CD4-positive, alpha-beta T cell treated with Interleukin-6 at 100 ng/mL for 8 hours (primary cell): Measurements from ENCODE around the gene ZBTB9.
A peak's percentile ranks its signal among the peaks of the same experiment; 100 is the strongest.

ENCODE experiments used
- DNase-seq: peaks from one replicate; pipeline ENCODE4 v3.0.0-alpha.2; 2020; ENCODE audit warnings: mixed read lengths, low spot score

ZBTB9 gene

DNA sequence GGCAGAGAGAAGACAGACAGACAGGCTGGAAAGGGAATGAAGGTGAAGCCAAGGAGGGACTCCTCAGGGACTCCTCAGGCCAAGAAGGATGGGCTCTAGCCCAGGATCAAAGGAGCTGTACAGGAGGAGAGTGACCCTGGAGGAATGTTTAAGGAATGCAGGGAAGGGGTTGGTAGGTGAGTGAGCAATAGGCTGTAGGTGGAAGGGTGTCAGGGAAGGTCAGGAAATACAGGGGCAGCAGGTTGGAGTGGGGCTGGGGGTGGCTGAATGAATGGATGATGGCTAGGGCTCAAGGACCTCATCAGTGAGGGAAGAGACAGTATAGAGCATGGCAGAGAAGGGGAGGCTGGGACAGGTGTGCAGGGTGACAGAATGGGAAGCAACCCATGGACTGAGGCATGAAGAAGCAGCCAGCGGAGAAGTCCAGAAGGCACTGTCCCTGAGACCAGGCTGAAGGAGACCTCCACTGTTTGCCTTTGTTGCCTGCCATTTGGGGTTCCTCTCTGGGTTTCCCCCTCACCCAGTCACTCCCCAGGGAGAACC lies 21.3 kb upstream of the ZBTB9 start:
- DNase-seq: no peak

- no peak for DNase-seq
Observed at GRCh38 chr6:33433544-33434191, 20.7 kb upstream of the ZBTB9 start.

- DNase-seq: no peak
Observed at GRCh38 chr6:33434961-33435360, 19.4 kb upstream of the ZBTB9 start.

- no peak for DNase-seq
Observed at GRCh38 chr6:33437666-33438065, 16.7 kb upstream of the ZBTB9 start.

DNA sequence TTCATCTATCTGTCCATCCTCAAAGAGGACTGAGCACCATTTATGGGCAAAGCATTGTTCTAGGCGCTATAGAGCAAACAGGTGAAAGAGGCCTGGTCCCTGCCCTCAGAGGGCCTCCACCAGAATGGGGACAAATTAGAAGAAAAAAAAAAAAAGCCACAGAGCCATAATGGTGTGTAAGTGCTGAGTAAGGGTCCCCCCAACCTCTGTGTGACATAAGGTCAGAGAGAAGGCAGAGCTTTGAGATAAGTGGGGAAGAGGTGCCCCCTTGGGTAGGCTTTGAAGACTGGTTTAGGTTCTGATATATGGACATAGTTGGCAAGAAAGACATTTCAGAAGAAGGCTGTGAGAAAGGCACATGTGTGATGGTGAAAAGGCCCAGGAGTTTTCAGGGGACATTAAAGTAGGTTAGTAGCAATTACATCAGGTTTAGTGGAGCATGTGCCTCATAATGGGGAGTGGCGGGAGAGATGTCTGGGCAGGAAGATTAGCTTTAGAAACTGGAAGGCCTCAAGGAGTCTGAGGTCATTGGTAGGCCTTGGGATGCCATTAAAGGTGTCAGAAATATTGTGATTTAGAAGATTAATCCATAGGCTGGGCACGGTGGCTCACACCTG lies 15.3 kb upstream of the ZBTB9 start:
- DNase-seq: no peak

GRCh38 chr6:33439956-33440648 lies 14.3 kb upstream of the ZBTB9 start:
- DNase-seq: no peak

GRCh38 chr6:33440649-33441309 lies 13.6 kb upstream of the ZBTB9 start:
- no peak for DNase-seq

GRCh38 chr6:33441457-33441856 lies 12.9 kb upstream of the ZBTB9 start:
- DNase-seq: no peak

- DNase-seq: no peak
Observed at GRCh38 chr6:33442283-33442682, 12.1 kb upstream of the ZBTB9 start.

DNA sequence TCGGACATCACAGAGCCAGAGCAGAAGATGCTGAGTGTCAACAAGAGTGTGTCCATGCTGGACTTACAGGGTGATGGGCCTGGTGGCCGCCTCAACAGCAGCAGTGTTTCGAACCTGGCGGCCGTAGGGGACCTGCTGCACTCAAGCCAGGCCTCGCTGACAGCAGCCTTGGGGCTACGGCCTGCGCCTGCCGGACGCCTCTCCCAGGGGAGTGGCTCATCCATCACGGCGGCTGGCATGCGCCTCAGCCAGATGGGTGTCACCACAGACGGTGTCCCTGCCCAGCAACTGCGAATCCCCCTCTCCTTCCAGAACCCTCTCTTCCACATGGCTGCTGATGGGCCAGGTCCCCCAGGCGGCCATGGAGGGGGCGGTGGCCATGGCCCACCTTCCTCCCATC lies 11.4 kb upstream of the ZBTB9 start:
- DNase-seq: no peak

- no peak for DNase-seq
Observed at GRCh38 chr6:33443619-33444504, 10.5 kb upstream of the ZBTB9 start.

- no peak for DNase-seq
Observed at GRCh38 chr6:33445119-33445603, 9.2 kb upstream of the ZBTB9 start.

DNA sequence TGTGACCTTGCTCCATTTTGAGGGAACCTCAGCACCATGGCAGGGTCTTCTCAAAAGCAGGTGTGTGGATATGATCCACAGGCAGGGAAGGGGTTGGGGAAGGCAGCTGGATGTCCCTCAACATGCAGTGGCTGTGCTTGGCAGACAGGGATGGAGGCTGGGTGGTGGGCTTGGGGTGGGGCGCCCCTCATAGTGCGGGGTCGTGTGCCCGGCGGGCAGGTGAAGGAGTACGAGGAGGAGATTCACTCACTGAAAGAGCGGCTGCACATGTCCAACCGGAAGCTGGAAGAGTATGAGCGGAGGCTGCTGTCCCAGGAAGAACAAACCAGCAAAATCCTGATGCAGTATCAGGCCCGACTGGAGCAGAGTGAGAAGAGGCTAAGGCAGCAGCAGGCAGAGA lies 8.0 kb upstream of the ZBTB9 start:
- no peak for DNase-seq

DNA sequence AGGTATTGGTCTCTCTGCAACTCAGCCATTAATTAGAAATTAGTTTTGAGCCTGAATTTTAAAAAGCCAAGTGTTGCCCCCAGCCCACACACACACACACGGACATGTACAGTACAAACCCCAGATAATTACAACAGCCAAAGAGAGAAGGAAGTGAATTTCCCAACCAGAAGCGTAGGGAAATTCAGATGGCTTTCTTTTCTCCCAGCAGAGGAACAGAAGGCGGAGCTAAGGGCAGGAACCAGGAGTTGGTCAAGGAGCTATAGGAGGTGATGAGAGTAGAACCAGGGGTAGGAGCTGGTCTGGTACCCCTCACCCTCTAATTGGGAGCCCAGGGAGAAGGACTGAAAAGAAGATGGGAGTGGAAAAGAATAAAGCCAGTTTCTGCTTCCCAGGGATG lies 3.9 kb upstream of the ZBTB9 start:
- DNase-seq: no peak

- DNase-seq: no peak
Observed at GRCh38 chr6:33451606-33452005, 2.8 kb upstream of the ZBTB9 start.

DNA sequence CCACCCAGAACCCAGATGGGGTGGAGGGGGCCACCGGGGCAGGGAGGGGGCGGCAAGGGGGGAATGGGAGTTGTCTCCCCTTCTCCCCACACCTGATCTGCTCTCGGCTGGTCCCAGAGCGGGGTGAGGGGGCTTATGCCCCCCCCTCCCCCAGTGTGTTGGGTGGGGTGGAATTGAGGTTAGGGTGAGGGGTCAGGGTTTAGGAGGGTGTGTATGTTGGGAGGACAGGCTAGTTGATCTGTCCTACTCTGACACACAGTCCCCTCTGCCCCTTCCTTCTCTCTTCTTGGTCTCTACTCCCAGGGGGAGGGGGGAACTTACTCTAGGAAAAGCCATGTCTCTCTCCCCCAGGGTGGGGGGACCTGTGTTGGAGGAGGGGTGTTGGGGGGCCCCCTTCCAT lies 1.9 kb upstream of the ZBTB9 start:
- no peak for DNase-seq

DNA sequence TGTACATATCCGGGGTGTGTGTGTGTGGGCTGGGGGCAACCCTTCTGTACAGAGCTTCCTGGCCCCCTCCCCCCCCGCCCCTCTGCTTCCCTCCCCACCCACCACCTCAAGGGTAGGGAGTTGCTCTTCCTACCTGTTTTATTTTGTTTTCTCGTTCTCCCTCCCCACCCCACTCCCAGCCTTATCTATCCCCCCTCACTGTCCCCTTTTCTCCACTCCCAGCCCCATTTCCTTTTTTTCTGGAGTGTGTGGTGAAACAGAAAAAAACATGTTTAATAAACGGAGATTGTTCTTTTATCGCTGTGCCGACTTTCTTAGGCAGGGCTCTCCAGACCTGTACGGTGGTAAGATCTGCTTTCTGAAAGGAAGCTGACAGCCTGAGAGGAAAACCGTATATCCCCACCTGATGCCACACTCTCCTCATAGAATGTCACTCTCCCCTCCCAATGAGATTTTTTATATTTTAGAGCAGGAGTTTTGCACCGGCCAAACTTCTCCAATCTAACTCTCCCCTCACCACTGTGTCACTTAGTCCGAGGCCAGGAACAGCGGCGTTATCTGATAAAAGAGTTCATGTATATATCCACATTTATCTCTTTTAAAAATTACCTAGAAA lies 875 bp upstream of the ZBTB9 start:
- DNase-seq: peak; percentile 19

DNA sequence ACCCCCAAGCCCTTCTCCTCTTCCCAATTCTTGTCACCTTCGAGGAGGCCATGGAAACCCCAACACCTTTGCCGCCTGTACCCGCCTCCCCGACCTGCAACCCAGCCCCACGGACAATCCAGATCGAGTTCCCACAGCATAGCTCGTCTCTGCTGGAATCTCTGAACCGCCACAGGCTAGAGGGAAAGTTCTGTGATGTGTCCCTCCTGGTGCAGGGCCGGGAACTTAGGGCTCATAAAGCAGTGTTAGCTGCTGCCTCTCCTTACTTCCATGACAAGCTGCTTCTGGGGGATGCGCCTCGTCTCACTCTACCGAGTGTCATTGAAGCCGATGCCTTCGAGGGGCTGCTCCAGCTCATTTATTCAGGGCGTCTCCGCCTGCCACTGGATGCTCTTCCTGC lies 675 bp downstream of the ZBTB9 start:
- no peak for DNase-seq

DNA sequence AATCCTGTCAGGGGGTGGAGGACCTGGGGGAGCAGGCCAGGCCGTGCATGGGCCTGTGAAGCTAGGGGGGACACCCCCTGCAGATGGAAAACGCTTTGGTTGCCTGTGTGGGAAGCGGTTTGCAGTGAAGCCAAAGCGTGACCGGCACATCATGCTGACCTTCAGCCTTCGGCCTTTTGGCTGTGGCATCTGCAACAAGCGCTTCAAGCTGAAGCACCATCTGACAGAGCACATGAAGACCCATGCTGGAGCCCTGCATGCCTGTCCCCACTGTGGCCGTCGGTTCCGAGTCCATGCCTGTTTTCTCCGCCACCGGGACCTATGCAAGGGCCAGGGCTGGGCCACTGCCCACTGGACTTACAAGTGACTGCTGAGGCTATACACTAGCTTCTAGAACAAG lies 1.8 kb downstream of the ZBTB9 start:
- no peak for DNase-seq

GRCh38 chr6:33458676-33459075 lies 4.3 kb downstream of the ZBTB9 start:
- DNase-seq: no peak

- no peak for DNase-seq
Observed at GRCh38 chr6:33459226-33459625, 4.8 kb downstream of the ZBTB9 start.
